ENCODE measurements around the gene PDS5B.
A peak's percentile ranks its signal among the peaks of the same experiment; 100 is the strongest.

DNA sequence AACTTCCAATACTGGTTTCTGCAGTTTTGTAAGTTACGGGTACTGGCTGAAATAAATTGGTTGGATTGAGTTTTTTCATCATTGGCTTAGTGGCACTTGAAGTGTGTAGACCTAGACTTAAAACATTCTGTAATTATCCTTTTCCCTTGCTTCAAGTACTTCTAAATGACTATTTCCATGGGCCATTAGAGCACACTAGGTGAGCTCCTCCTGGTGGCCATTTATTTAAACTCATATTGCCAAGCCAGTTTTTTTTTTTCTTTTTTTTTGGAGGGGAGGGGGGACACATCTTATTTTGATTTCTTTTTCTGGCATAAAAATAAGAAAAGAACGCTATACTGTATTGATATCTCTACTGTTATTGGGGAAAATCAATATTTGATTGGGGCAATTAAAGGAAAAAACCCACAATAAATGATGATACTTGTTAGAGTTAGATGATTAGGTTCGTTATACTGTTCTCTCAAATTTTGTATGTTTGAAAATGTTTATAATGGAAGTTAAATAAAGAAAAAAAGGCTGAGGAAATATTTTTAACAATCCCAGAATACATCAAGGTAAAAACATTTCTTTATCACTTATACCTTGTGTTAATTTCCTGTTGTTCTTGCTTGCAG lies 82.9 kb downstream of the PDS5B start:
- TF ChIP-seq, protein P1, sequence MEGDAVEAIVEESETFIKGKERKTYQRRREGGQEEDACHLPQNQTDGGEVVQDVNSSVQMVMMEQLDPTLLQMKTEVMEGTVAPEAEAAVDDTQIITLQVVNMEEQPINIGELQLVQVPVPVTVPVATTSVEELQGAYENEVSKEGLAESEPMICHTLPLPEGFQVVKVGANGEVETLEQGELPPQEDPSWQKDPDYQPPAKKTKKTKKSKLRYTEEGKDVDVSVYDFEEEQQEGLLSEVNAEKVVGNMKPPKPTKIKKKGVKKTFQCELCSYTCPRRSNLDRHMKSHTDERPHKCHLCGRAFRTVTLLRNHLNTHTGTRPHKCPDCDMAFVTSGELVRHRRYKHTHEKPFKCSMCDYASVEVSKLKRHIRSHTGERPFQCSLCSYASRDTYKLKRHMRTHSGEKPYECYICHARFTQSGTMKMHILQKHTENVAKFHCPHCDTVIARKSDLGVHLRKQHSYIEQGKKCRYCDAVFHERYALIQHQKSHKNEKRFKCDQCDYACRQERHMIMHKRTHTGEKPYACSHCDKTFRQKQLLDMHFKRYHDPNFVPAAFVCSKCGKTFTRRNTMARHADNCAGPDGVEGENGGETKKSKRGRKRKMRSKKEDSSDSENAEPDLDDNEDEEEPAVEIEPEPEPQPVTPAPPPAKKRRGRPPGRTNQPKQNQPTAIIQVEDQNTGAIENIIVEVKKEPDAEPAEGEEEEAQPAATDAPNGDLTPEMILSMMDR (conservative IDR thresholded peaks at IDR 0.05; ENCODE audit: low read depth, low read length): peak; percentile 86
- TF ChIP-seq EZH2 (IDR thresholded peaks at IDR 0.05; ENCODE audit: borderline replicate concordance, low read depth, low read length, poor library complexity, severe bottlenecking): no peak
